ENCODE data around the gene DYNLRB1. TPM values are rescaled to one million over a fixed set of nuclear protein-coding genes. Genes with fewer than 3 reads are reported as not detected.

The DYNLRB1 gene
- total and polyA plus RNA-seq, 9 donors, result 79.9 to 319 (median 122) TPM

DNA sequence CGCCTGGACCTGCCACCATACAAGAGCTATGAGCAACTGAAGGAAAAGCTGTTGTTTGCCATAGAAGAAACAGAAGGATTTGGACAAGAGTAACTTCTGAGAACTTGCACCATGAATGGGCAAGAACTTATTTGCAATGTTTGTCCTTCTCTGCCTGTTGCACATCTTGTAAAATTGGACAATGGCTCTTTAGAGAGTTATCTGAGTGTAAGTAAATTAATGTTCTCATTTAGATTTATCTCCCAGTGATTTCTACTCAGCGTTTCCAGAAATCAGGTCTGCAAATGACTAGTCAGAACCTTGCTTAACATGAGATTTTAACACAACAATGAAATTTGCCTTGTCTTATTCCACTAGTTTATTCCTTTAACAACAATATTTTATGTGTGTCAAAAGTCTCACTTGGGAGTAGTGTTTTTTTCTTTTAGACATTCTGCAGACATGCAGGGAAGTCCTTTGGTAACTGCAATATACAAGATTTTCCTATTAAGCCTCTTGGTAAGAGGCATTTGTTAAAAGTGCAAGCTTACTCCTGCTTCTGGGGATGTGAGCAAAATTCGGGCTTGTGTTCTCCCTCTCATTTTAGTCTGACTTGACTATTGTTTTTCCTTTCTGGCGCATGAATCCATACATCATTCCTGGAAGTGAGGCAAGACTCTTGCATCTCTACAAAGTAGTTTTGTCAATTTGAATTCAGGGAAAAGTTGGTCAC is 8.4 kb upstream of the DYNLRB1 start:
- Histone ChIP-seq H3K27ac (no peak overlapping the region), H3K27me3 (no peaks in the 10 kb centered on the region), H3K4me3 (no peak overlapping the region), H3K36me3 (no peaks in the 10 kb centered on the region), H3K9me3 (no peaks in the 10 kb centered on the region), H3K4me1 (ENCODE audit: insufficient read depth) (no peaks in the 10 kb centered on the region)
- 79 to 85% (median 84%) methylated on average over 4 of the region's 4 CpGs for WGBS, 3 donors
- DNase-seq, result no peak
- intact Hi-C loops (cut with DNase I), result no loop called here
- TF ChIP-seq POLR2A (IDR thresholded peaks at IDR 0.05) (no peak), EP300 (IDR thresholded peaks at IDR 0.05) (no peak)
- TF ChIP-seq, protein P1, sequence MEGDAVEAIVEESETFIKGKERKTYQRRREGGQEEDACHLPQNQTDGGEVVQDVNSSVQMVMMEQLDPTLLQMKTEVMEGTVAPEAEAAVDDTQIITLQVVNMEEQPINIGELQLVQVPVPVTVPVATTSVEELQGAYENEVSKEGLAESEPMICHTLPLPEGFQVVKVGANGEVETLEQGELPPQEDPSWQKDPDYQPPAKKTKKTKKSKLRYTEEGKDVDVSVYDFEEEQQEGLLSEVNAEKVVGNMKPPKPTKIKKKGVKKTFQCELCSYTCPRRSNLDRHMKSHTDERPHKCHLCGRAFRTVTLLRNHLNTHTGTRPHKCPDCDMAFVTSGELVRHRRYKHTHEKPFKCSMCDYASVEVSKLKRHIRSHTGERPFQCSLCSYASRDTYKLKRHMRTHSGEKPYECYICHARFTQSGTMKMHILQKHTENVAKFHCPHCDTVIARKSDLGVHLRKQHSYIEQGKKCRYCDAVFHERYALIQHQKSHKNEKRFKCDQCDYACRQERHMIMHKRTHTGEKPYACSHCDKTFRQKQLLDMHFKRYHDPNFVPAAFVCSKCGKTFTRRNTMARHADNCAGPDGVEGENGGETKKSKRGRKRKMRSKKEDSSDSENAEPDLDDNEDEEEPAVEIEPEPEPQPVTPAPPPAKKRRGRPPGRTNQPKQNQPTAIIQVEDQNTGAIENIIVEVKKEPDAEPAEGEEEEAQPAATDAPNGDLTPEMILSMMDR (IDR thresholded peaks at IDR 0.05), result no peak

DNA sequence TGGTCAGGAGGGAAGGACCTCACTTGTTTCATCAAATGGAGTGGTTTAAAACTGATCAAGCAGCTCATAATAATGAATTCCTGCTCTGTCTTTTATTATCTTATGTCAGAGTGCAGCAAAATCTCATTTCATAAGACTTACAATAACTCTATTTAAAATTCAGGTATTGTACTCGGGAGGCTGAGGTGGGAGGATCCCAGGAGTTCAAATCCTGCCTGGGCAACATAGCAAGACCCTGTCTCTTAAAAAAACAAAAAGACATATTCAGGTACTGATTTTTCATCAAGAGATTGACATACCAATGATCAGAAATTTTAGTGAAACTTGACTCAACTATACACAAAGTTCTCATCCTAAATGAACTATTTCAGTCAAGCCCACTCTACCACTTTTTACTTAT is 5.6 kb upstream of the DYNLRB1 start:
- TF ChIP-seq, protein P1 (IDR thresholded peaks at IDR 0.05), result no peak
- no peak for TF ChIP-seq EP300 (IDR thresholded peaks at IDR 0.05)
- no peaks in the 10 kb centered on the region for H3K36me3 ChIP-seq
- 88 to 90% (median 89%) methylated on average over 1 of the region's 1 CpG for WGBS, 3 donors
- no peaks in the 10 kb centered on the region for H3K27me3 ChIP-seq
- H3K9me3 ChIP-seq, result no peaks in the 10 kb centered on the region
- no peak for DNase-seq
- no peak overlapping the region for H3K27ac ChIP-seq
- peaks cover 3% of the 10 kb centered on the region for H3K4me1 ChIP-seq (ENCODE audit: insufficient read depth)
- H3K4me3 ChIP-seq, result no peak overlapping the region
- intact Hi-C loops (cut with DNase I), result no loop called here

DNA sequence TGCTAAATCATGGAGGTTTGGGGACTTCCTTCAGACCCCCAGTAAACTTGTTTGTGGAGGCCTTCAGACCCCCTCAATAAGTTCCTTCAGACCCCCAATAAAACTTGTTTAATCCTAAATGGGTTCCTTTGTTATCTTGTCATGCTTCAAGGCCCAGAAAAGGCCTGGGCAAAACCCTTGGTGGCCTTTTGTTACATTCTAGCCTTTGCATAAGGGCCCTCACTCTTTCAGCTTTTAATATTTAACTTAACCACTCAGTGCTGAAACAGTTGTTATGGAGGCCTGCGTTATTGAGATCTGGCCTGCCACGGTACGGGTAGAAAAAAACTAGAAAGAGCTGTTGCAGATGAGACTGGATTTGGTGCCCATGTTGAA is 4.3 kb upstream of the DYNLRB1 start:
- H3K27ac ChIP-seq, result no peak overlapping the region
- intact Hi-C loops (cut with DNase I), result no loop called here
- no peak overlapping the region for H3K4me3 ChIP-seq
- no peaks in the 10 kb centered on the region for H3K9me3 ChIP-seq
- no peaks in the 10 kb centered on the region for H3K27me3 ChIP-seq
- H3K4me1 ChIP-seq (ENCODE audit: insufficient read depth), result peaks cover 3% of the 10 kb centered on the region
- TF ChIP-seq POLR2A (IDR thresholded peaks at IDR 0.05) (no peak), EP300 (IDR thresholded peaks at IDR 0.05) (no peak)
- TF ChIP-seq, protein P1 (IDR thresholded peaks at IDR 0.05), result no peak
- DNase-seq, result no peak
- no peaks in the 10 kb centered on the region for H3K36me3 ChIP-seq
- WGBS, 3 donors, result 96 to 97% (median 96%) methylated on average over 3 of the region's 3 CpGs

DNA sequence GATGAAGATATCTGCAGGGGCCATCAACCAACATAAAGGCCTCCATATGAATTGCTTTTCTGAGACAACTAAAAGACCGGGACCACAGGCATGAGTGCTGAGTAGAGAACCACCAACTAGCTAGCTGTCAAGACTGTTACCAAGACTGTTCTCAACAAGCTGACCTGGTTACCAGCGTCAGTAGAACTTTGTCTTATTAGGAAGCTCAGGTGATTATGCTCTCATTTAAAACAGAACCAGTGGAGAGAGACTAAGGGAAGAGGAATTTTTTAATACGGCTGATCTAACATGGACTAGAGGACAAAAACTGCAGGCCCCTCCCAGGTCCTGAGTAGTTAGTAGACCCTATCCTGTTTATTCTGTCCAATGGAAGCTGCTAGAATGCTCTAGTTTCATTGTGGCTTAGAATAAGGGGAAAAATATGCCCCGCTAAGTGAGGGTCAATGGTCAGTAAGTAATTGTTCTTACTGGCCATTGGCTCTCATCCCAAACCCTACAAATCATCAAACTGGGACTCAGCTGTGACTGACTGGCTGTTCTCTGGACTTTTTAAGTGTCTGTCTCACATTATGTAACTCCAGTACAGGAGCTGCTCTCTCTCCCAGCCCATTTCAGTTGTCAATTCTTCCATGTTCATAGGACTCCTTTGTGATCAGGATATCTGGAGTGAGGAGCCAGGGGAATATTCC is 3.8 kb upstream of the DYNLRB1 start:
- no peak overlapping the region for H3K4me3 ChIP-seq
- H3K27ac ChIP-seq, result no peak overlapping the region
- 86 to 92% (median 91%) methylated on average over 4 of the region's 4 CpGs for WGBS, 3 donors
- H3K27me3 ChIP-seq, result no peaks in the 10 kb centered on the region
- DNase-seq, result no peak
- H3K9me3 ChIP-seq, result no peaks in the 10 kb centered on the region
- intact Hi-C loops (cut with DNase I), result no loop called here
- peaks cover 3% of the 10 kb centered on the region for H3K4me1 ChIP-seq (ENCODE audit: insufficient read depth)
- TF ChIP-seq POLR2A (IDR thresholded peaks at IDR 0.05) (no peak), EP300 (IDR thresholded peaks at IDR 0.05) (no peak)
- TF ChIP-seq, protein P1 (IDR thresholded peaks at IDR 0.05), result no peak
- no peaks in the 10 kb centered on the region for H3K36me3 ChIP-seq

All from ovary (tissue), 9 donors.